ENCODE data around the gene AHNAK2.
"Not testable (repeated sequence)": the region's sequence is repeated elsewhere in the genome, so short reads cannot be mapped to it uniquely, and the experiment has no call there.

DNA sequence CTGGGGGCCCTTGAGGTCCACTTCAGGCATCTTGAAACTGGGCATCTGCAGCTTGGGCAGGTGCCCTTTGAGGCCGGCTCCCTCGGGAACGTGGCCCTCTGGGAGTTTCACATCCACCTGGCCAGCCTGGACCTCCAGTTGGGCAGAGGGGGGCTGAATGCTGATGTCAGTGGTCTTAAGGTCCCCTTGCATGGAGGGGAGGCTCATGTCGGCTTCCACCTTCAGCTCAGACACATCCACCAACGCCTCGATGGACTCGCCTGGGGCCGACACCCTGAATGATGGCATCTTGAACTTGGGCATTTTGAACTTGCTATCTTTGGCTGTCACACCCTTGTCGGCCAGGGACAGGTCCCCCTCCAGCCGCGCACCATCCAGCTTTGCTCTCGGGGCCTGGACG, 31.0 kb downstream of the AHNAK2 start:
- TF ChIP-seq, protein P1, sequence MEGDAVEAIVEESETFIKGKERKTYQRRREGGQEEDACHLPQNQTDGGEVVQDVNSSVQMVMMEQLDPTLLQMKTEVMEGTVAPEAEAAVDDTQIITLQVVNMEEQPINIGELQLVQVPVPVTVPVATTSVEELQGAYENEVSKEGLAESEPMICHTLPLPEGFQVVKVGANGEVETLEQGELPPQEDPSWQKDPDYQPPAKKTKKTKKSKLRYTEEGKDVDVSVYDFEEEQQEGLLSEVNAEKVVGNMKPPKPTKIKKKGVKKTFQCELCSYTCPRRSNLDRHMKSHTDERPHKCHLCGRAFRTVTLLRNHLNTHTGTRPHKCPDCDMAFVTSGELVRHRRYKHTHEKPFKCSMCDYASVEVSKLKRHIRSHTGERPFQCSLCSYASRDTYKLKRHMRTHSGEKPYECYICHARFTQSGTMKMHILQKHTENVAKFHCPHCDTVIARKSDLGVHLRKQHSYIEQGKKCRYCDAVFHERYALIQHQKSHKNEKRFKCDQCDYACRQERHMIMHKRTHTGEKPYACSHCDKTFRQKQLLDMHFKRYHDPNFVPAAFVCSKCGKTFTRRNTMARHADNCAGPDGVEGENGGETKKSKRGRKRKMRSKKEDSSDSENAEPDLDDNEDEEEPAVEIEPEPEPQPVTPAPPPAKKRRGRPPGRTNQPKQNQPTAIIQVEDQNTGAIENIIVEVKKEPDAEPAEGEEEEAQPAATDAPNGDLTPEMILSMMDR (IDR thresholded peaks at IDR 0.05), result not testable (repeated sequence)
- TF ChIP-seq POLR2AphosphoS5, POLR2A (IDR thresholded peaks at IDR 0.05): not testable (repeated sequence)
